ENCODE measurements around the gene LTBP1.

Gene LTBP1

GRCh38 chr2:33084433-33084832 is 137.7 kb downstream of the LTBP1 start:
- DNase-seq, result no peak

DNA sequence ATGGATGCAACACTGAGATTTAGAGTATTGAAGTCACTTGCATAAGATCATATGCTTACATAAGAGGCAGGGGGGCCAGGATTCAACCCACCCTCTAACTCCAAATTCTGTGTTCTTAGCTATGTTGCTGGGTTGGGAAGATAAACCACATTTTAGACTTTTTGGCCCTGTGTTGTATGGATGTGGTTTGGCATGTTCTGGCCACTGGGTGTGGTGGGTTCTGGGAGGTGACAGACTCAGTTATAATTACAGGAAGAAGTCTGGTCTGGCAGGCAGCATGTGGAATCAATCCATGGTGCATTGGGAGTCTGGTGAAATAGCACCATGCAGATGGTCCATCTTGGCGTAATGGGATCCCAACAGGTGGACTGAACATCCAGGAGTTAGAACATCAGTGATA is 138.9 kb downstream of the LTBP1 start:
- no peak for DNase-seq

GRCh38 chr2:33086400-33087015 is 139.8 kb downstream of the LTBP1 start:
- no peak for DNase-seq

GRCh38 chr2:33090553-33091134 is 143.9 kb downstream of the LTBP1 start:
- no peak for DNase-seq

GRCh38 chr2:33091541-33092123 is 144.9 kb downstream of the LTBP1 start:
- DNase-seq, result no peak

DNA sequence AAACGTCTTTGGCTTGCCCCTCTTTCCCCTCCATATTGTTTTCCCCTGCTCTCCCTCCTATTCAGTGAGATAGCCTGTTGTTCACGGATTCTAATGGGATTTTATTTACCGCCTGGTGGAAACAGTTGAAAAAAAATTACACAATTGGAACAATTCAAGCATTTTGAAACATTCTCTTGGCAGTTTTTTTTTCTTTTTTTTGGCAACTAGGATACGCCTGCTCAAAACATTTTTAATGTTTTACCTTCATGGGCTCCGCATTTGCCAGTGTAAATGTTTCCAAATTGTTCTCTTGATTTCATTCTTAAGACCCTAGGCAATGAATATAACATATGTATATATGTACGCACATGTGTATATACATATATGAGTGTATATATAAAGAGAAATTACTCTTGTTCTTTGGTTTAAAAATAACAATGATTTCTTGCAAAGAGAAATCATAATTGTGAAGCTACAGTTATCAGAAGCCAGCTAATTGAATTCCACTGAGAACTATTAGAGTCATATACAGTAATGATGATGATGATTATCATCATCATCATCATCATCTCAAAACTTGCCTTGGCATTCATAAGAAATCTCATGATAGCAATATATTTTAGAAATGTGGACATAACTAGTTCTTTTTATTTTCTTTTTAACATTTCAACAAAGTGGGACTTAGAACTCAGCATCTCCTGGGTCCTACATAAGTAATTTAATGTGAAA is 146.7 kb downstream of the LTBP1 start:
- no peak for DNase-seq

GRCh38 chr2:33094303-33094702 is 147.6 kb downstream of the LTBP1 start:
- DNase-seq, result no peak

DNA sequence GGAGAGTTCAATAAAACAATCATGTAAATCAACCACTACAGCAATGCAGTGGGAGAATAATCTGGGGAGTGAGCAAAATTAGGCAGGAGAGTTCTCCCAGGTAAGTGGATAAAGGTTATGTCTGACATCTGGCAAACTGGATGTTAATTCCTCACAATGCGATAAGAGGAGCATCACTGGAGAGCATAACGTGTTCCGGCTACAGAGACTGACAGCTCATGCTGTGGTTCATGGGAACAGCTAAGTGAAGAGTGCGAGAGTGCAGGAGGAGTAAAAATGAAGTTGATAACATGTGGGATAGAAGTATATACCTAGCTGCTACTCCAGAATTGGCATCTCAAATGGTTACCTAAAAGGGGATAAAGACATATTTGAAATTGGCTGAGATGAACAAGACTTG is 153.2 kb downstream of the LTBP1 start:
- no peak for DNase-seq

DNA sequence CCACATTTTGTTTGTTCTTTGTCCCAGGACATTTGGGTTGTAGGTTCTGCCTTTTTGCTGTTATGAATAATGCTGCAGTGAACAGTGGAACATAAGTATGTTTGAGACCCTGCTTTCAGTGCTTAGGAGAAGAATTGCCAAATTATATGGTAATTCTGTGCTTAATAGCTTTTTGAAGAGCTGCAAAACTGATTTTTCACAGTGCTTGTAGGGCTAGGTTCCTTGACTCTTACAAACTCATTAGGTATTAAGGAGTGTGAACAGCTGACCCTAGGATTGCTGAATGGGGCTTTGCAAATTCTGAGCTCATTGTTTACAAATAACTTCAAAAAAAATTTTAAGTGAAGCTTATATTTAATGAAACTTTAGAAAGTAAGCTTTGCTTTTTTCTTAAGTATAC is 154.2 kb downstream of the LTBP1 start:
- no peak for DNase-seq

- DNase-seq, result no peak
Measured at GRCh38 chr2:33104052-33104623, 157.4 kb downstream of the LTBP1 start.

- no peak for DNase-seq
Measured at GRCh38 chr2:33104726-33105125, 158.0 kb downstream of the LTBP1 start.

GRCh38 chr2:33106115-33106514 is 159.4 kb downstream of the LTBP1 start:
- DNase-seq, result no peak

GRCh38 chr2:33107690-33108482 is 161.1 kb downstream of the LTBP1 start:
- DNase-seq, result no peak

DNA sequence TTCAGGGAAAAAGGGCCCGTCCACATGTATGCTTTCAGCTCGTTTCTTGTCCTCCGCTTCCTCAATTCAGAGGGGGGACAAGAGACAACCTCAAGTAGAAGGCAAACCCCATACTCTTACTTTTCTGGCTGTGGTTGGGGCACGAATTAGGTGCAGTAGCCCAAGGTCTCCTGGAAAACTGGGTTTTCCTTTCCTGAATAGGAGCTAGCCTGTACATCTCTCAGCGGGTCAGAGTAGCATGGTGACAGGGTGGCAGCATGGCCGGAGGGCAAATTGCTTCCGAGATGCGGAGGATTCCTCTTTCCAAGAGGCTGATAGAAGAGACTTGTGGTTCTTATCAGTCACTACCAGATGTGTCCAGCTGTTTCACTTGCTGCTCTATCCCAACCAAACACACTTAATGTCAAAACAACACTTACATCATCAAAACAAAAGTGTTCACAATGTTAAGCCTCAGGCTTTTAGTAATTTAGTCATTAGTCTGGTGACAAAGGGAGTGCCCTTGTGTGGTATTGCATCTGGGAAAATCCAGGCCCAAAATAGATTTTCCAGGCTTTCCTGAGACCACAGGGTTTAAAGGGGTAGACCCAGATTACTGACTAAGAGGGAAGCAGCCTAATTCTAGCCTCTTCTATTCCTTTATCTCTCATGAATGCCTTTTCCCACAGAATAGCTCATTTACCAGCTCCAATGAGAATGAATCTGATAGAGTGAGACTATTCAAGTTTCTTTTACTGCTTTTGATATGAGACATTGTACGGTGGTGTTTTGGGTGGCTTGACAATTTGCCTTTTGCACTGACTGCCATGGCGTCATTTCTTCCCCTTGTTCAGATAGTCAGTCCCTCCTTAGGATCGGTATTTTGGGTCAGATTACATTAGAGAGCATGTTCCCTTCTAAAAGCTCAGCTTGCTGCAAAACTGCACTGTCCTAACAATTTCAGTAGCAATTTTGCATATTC is 162.0 kb downstream of the LTBP1 start:
- no peak for DNase-seq

DNA sequence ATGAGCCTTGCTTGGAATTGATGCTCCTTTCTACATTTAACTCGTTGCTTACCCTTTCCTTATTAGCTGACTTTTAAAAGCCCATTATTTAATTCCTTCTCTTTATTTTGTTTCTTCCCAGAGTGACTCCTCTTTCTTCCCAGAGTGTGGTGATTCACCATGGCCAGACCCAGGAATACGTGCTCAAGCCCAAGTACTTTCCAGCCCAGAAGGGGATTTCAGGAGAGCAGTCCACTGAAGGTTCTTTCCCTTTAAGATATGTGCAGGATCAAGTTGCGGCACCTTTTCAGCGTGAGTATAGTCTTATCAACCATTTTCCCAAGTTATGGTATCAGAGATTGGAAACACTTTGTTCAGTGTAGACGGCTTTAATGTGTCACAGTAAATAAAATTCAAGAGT is 163.7 kb downstream of the LTBP1 start:
- no peak for DNase-seq

- no peak for DNase-seq
Measured at GRCh38 chr2:33111002-33111446, 164.3 kb downstream of the LTBP1 start.

DNA sequence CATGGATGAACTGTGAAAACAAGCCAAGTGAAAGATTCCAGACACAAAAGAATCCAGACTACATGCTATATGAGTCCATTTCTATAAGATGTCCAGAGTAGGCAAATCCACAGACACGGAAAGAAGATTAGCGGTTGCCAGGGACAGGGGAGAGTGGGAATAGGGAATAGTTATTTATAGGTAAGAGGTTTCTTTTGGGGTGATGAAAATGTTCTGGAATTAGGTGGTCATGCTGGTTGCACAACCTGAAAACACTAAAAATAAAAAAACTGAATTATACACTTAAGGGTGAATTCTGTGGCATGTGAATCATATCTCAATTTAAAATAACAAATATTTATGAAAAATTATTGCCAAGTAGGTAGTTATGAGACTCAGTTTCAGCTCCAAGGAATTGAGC is 168.4 kb downstream of the LTBP1 start:
- no peak for DNase-seq

DNA sequence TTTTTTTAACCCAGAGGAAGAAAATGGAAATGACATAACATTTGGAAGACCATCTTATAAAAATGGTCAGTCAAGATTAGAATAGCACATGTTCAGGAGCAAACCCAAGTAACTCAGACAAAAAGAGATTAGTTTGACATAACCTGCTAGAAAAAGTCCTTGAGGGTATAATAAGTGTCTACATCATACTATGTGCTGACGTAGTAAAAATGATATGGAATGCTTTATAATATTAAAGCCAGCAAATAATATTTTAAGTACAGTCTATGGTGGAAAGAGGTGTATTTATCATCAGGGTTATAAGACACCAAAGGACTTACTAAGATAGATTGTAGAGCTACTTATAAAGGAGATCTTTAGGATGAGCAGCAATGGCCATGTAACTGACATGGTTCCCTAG is 169.0 kb downstream of the LTBP1 start:
- no peak for DNase-seq

- DNase-seq, result no peak
Measured at GRCh38 chr2:33116799-33117198, 170.0 kb downstream of the LTBP1 start.

GRCh38 chr2:33118651-33119050 is 171.9 kb downstream of the LTBP1 start:
- DNase-seq, result no peak

- DNase-seq, result no peak
Measured at GRCh38 chr2:33121416-33121815, 174.7 kb downstream of the LTBP1 start.

GRCh38 chr2:33121925-33122324 is 175.2 kb downstream of the LTBP1 start:
- no peak for DNase-seq
